T-helper 17 cell (primary cell): ENCODE data around the gene SASH1. TPM values are rescaled to one million over a fixed set of nuclear protein-coding genes. Genes with fewer than 3 reads are reported as not detected.
"Not testable (repeated sequence)": the region's sequence is repeated elsewhere in the genome, so short reads cannot be mapped to it uniquely, and the experiment has no call there.

Experiments
- ATAC-seq: fragments of 150-1000 bp; cut with Tn5 transposase; 2 replicates; pipeline ENCODE4 v1.10.0; 2021; ENCODE audit warnings: mild to moderate bottlenecking, moderate library complexity
- DNase-seq, 3 donors: peaks; one replicate each; pipeline versions ENCODE4 v3.0.0 to v3.0.0-alpha.2; 2020 to 2021
- H3K9me3 ChIP-seq: one replicate; pipeline ENCODE4 v1.7.0; 2013; ENCODE audit warnings: low read length, mild to moderate bottlenecking; ENCODE audit not compliant: control insufficient read depth, poor library complexity, severe bottlenecking
- H3K27ac Mint-ChIP-seq: one replicate; pipeline ENCODE4 v1.8.0; 2022; ENCODE audit warnings: mild to moderate bottlenecking, moderate library complexity, mixed read lengths
- H3K27me3 Mint-ChIP-seq: one replicate; pipeline ENCODE4 v1.8.0; 2022; ENCODE audit warnings: mixed read lengths
- H3K36me3 Mint-ChIP-seq: one replicate; pipeline ENCODE4 v1.8.0; 2022; ENCODE audit warnings: low read depth, mixed read lengths
- H3K4me1 Mint-ChIP-seq: one replicate; pipeline ENCODE4 v1.8.0; 2022; ENCODE audit warnings: mild to moderate bottlenecking, mixed read lengths
- H3K4me3 Mint-ChIP-seq: one replicate; pipeline ENCODE4 v1.8.0; 2022; ENCODE audit warnings: mild to moderate bottlenecking, moderate library complexity, mixed read lengths
- total RNA-seq, 4 donors: library from RNA in 2 of 4; stranded (reverse) in 2 of 4; gene quantifications; one replicate each; pipeline ENCODE4 v1.2.3 and lab custom pipeline; 2022 to 2026

Gene SASH1
- total RNA-seq, 2 donors from 2014 or later = 6.2 to 19.9 TPM

- H3K36me3 Mint-ChIP-seq = no peaks in the 10 kb centered on the region
- no peak for ATAC-seq
Observed at GRCh38 chr6:148340586-148341297, 1.9 kb upstream of the SASH1 start.

GRCh38 chr6:148342100-148342349 lies 613 bp upstream of the SASH1 start:
- no peak for ATAC-seq
- Mint-ChIP-seq H3K27ac (peak overlapping the region; percentile 91), H3K27me3 (peaks cover 42% of the 10 kb centered on the region), H3K36me3 (no peaks in the 10 kb centered on the region), H3K4me3 (peak overlapping the region; percentile 92), H3K4me1 (peaks cover 17% of the 10 kb centered on the region)
- no peaks in the 10 kb centered on the region for H3K9me3 ChIP-seq
- no peak for DNase-seq

More at GRCh38 chr6:148340586-148341297, 1.9 kb upstream of the SASH1 start:
- Mint-ChIP-seq H3K27me3 (peaks cover 33% of the 10 kb centered on the region), H3K4me3 (no peak overlapping the region), H3K27ac (no peak overlapping the region), H3K4me1 (peaks cover 17% of the 10 kb centered on the region)
- H3K9me3 ChIP-seq = no peaks in the 10 kb centered on the region
- DNase-seq = no peak

- peak overlapping the region; percentile 29 for H3K27ac Mint-ChIP-seq
- H3K4me1 Mint-ChIP-seq = peaks cover 17% of the 10 kb centered on the region
- no peak for DNase-seq
- H3K4me3 Mint-ChIP-seq = peak overlapping the region; percentile 77
- peaks cover under 1% of the 10 kb centered on the region for H3K36me3 Mint-ChIP-seq
- peaks cover 49% of the 10 kb centered on the region for H3K27me3 Mint-ChIP-seq
- H3K9me3 ChIP-seq = no peaks in the 10 kb centered on the region
- no peak for ATAC-seq
Observed at GRCh38 chr6:148343047-148343782, 577 bp downstream of the SASH1 start.

DNA sequence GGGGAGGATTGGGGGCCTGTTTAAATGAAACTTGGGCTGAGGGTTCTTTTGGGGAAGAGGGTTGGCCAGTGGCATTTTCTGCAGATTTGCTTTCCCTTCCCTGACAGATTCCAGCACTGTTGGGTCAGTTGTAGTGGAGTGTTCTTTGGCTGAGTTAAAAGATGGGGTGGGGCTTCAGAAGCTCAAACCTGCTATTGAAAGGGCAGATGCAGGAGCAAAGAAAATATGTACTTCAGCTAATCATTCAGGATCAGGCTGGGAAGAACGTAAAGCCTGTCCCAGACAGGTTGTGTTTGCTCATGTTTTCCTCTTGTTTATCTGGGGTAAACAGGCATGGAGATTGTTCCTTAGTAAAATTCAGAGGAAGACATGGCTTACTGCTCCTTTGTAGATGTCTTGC lies 2.5 kb downstream of the SASH1 start:
- Mint-ChIP-seq H3K36me3 (peaks cover 2% of the 10 kb centered on the region), H3K4me3 (no peak overlapping the region), H3K27me3 (peaks cover 56% of the 10 kb centered on the region), H3K27ac (no peak overlapping the region), H3K4me1 (peaks cover 17% of the 10 kb centered on the region)
- no peak for ATAC-seq
- H3K9me3 ChIP-seq = no peaks in the 10 kb centered on the region
- no peak for DNase-seq

DNA sequence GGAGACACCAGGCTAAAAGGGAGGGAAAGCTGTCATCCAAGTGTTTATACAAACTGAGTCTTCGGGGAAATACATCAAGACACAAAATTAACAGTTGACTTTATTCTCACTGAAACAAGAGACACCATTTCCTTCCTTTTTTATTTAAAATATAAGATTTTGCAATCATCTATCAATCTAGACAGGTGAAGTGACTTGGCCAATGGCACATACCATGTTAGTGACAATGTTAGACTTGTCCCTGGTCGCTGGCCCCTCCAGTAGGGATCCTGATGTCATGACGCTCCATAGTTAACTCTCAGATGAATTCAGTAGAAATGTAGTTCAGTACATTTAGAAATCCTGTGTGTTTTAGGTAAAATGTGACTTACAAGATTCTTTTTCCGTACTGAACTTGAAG lies 2.9 kb downstream of the SASH1 start:
- no peak for ATAC-seq
- Mint-ChIP-seq H3K27ac (no peak overlapping the region), H3K27me3 (peaks cover 56% of the 10 kb centered on the region), H3K4me1 (peaks cover 17% of the 10 kb centered on the region), H3K36me3 (peaks cover 2% of the 10 kb centered on the region), H3K4me3 (no peak overlapping the region)
- no peak for DNase-seq
- no peaks in the 10 kb centered on the region for H3K9me3 ChIP-seq

DNA sequence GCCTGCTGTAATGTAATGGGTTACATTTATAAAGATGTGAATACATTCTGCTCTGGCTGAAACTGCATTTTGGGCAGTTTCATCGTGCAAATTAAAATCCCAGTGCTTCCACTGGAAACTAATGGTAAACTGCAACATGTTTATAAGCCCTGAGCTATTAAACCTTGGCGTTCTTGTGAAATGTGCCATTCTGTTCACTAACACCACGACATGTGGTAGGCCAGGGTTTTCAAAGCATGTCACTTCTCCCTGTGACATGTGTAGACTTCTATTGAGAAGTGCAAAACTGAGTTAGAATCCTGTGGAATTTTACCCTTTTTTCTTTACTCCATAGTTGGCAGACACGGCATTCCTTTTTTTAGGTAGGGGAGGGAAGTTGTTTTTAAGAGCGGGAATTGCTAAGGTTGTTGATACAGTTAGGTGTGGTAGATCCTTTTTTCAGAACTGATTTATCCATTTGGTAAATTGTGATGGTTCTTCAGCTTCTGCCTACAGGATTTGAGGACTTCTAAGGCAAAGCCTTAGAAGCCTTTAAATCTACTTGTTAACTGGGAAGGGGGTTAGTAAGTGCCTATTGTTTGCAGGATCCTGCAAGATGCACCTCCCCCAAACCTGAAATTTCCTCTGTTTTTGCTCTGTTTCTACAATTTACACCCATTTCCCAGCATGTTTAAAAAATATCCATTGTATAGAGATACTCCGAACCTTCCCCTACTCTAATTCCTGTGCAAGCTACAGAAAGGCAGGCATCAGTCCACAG lies 4.2 kb downstream of the SASH1 start:
- peaks cover 17% of the 10 kb centered on the region for H3K4me1 Mint-ChIP-seq
- no peak overlapping the region for H3K4me3 Mint-ChIP-seq
- H3K27me3 Mint-ChIP-seq = peaks cover 54% of the 10 kb centered on the region
- no peaks in the 10 kb centered on the region for H3K9me3 ChIP-seq
- DNase-seq (no peak), ATAC-seq (no peak)
- H3K36me3 Mint-ChIP-seq = peaks cover 2% of the 10 kb centered on the region
- H3K27ac Mint-ChIP-seq = no peak overlapping the region

DNA sequence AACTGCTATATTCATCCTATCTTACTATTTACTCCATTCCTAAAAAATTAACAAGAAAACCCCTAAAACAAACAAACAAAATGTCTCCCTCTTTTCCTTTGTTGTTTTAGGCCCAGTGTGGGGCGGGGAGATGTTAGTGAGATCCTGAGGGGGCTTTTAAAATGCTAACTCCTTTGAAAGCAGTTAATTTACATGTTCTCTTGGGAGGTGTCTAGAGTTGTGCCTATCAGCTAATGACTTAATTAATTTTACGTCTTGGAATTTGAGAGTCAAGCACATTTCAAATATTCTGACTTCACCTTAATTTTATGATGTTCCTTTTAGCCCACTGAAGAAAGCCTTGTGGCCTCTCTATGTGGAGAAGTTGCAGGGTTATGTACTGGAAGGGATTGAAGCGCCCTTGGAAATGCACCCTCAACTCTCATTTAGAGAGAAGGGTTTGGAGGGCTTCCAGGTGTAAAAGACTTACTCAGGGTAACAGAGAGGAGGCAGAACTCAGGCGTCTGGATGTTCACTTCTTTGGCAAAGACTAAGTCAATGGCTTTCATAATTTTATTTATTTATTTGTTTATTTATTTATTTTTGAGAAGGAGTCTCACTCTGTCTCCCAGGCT lies 4.9 kb downstream of the SASH1 start:
- ATAC-seq (no peak), DNase-seq (no peak)
- no peak overlapping the region for H3K27ac Mint-ChIP-seq
- H3K27me3 Mint-ChIP-seq = peaks cover 47% of the 10 kb centered on the region
- no peaks in the 10 kb centered on the region for H3K9me3 ChIP-seq
- H3K4me3 Mint-ChIP-seq = no peak overlapping the region
- H3K36me3 Mint-ChIP-seq = peaks cover 2% of the 10 kb centered on the region
- peaks cover 12% of the 10 kb centered on the region for H3K4me1 Mint-ChIP-seq

DNA sequence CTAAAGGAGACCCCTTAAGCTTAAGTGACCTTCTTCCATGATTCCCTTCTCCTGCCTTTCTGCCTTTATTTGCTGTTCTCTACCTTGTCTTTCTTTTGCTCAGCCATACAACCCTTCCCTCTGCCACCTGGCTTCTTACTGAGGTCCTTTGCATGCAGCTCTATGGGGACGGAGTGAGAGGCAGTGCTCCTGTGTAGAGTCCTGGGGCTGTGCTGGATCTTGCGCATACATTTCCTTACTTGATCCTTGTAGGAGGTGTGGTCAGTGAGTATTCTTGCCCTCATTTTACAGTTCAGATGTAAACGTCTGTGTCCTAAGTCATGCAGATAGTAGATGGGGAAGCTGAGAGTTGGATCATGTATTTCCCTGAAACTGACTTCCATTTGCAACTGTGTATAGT lies 5.7 kb downstream of the SASH1 start:
- ATAC-seq (no peak), DNase-seq (no peak)
- Mint-ChIP-seq H3K27me3 (peaks cover 44% of the 10 kb centered on the region), H3K36me3 (peaks cover 2% of the 10 kb centered on the region), H3K27ac (no peak overlapping the region), H3K4me1 (peaks cover 9% of the 10 kb centered on the region), H3K4me3 (no peak overlapping the region)
- H3K9me3 ChIP-seq = no peaks in the 10 kb centered on the region

DNA sequence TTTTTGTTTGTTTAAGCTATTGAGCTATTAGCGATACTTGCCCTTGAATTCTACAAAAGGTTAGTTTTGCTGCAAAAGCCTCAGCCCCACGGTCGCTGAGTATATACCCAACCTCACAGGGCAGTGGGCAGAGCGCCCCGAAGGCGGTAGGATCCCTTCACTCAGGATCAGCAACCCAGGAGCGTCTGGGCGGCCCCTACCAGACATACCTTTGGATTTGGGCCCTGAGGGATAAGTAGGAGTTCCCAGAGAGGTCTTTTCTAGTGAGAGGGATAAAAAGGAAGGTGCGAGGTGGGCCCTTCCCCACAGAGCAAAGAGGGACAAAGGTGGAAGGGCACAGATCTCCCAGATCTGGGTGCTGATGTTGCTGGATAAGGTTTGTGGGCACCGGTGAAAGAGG lies 6.1 kb downstream of the SASH1 start:
- Mint-ChIP-seq H3K4me3 (no peak overlapping the region), H3K27me3 (peaks cover 40% of the 10 kb centered on the region), H3K27ac (no peak overlapping the region), H3K36me3 (peaks cover 2% of the 10 kb centered on the region), H3K4me1 (peaks cover 4% of the 10 kb centered on the region)
- DNase-seq (no peak), ATAC-seq (no peak)
- H3K9me3 ChIP-seq = no peaks in the 10 kb centered on the region

DNA sequence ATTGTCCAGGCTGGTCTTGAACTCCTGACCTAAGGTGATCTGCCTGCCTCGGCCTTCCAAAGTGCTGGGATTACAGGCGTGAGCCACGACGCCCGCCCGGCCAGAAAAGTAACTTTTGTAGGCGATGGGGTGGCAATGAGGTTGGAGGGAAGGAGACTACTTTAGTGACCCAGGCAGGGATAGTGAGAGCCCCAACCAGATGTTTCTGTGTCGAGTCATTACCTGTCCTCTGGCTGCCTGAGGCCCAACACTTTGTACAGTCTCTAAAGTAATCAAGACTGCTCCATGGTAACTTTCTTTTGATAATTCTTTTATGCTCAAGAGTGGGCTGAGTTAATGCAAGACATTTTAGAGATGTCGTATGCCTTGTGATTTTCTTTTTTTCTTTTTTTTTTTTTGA lies 6.8 kb downstream of the SASH1 start:
- Mint-ChIP-seq H3K27me3 (peaks cover 35% of the 10 kb centered on the region), H3K4me1 (peaks cover 4% of the 10 kb centered on the region), H3K27ac (no peak overlapping the region), H3K36me3 (peaks cover 2% of the 10 kb centered on the region), H3K4me3 (no peak overlapping the region)
- DNase-seq = no peak
- ATAC-seq = no peak
- no peaks in the 10 kb centered on the region for H3K9me3 ChIP-seq

- DNase-seq (no peak), ATAC-seq (no peak)
- Mint-ChIP-seq H3K27me3 (peaks cover 24% of the 10 kb centered on the region), H3K27ac (no peak overlapping the region), H3K36me3 (peaks cover 2% of the 10 kb centered on the region), H3K4me1 (no peaks in the 10 kb centered on the region), H3K4me3 (no peak overlapping the region)
- H3K9me3 ChIP-seq = no peaks in the 10 kb centered on the region
Observed at GRCh38 chr6:148351309-148351708, 8.7 kb downstream of the SASH1 start.

DNA sequence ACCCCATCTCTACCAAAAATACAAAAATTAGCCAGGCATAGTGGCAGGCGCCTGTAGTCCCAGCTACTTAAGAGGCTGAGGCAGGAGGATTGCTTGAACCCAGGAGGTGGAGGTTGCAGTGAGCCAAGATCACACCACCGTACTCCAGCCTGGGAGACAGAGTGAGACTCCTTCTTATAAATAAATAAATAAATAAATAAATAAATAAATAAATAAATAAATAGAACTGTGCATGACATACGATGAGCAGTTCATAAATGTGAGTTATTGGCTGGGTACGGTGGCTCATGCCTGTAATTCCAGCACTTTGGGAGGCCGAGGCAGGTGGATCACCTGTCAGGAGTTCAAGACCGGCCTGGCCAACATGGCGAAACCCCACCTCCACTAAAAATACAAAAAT lies 9.8 kb downstream of the SASH1 start:
- H3K36me3 Mint-ChIP-seq, H3K27ac Mint-ChIP-seq, H3K4me1 Mint-ChIP-seq, DNase-seq, H3K4me3 Mint-ChIP-seq, ATAC-seq, H3K9me3 ChIP-seq: not testable (repeated sequence)
- H3K27me3 Mint-ChIP-seq = peaks cover 15% of the 10 kb centered on the region

DNA sequence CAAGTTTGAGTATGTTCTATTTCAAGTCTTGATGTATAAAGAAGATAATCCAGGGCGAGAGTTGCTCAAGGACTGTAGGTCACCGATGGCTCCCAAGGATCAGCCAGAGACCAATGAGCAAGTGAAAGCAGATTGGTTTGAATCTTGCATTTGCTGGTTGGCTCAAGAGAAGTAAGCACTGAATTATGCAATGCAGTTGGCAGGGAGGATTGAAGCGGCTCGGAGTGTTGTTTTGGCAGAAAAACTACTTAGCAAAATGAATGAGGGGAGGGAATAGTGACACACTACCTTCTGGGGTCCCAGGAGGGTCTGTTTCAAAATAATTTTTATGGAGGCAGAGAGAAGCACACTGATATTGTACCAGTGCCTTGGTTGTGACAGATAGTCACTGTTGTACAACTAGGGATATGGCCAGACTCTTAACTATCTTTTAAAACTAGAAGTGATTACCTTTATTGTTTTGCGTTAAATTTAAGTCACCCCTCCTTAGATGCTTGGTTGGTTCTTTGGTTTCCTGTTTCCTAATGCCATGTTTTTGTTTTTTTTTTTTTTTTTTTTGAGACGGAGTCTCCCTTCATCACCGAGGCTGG lies 15.7 kb downstream of the SASH1 start:
- H3K9me3 ChIP-seq = no peaks in the 10 kb centered on the region
- no peak for DNase-seq
- ATAC-seq = peak; percentile 47
- no peak overlapping the region for H3K27ac Mint-ChIP-seq
- no peaks in the 10 kb centered on the region for H3K36me3 Mint-ChIP-seq
- peak overlapping the region; percentile 53 for H3K4me3 Mint-ChIP-seq
- H3K27me3 Mint-ChIP-seq = peaks cover 31% of the 10 kb centered on the region
- H3K4me1 Mint-ChIP-seq = peaks cover 8% of the 10 kb centered on the region
